ENCODE measurements around the gene MYO9B. TPM values are rescaled to one million over a fixed set of nuclear protein-coding genes. Genes with fewer than 3 reads are reported as not detected.

Gene MYO9B
- total and polyA plus RNA-seq, 9 of the 15 experiments (the other 6 are each of a cell fraction or from before 2014, with no cell fraction given) = 2.4 to 77.6 (median 23.0) TPM

- 0% methylated on average over 7 of the region's 7 CpGs for WGBS (ENCODE audit: insufficient coverage, low coverage, missing lambda C conversion rate)
- DNase-seq (ENCODE audit: extremely low read depth in 1 of 4, low spot score in 3 of 4) (no peak), FAIRE-seq (no peak), ATAC-seq (no peak)
- Histone ChIP-seq H3K27me3 (ENCODE audit: control insufficient read depth in 2 of 2, insufficient read depth in 2 of 2, low read length in 2 of 2) (peaks cover 22 to 41% of the 10 kb centered on the region in 2 experiments; a peak in 4 of 5 replicates), H3K36me3 (ENCODE audit: control insufficient read depth, insufficient read depth, low read length) (no peaks in the 10 kb centered on the region), H4K20me1 (replicated peaks; ENCODE audit: control insufficient read depth, insufficient read depth, low read length) (no peaks in the 10 kb centered on the region; the same call in 1 of the 2 replicates), H3K9me3 (replicated peaks; ENCODE audit: control insufficient read depth, insufficient read depth, low read depth, low read length) (no peaks in the 10 kb centered on the region), H3K4me3 (no peak overlapping the region), H3K27ac (ENCODE audit: extremely low read depth, low read depth, low read length) (no peak overlapping the region), H3K4me1 (replicated peaks in 1 of 2; ENCODE audit: control insufficient read depth in 2 of 2, insufficient read depth in 2 of 2, low read length in 2 of 2) (peaks cover 0 to 3% of the 10 kb centered on the region in 2 experiments; a peak in 2 of 5 replicates), H2AFZ (ENCODE audit: low read depth, low read length) (no peak overlapping the region), H3K9ac (ENCODE audit: insufficient read depth in 1 of 2, low read depth in 2 of 2, low read length in 2 of 2) (no peak overlapping the region), H3K9me1 (ENCODE audit: control insufficient read depth, insufficient read depth, low read length) (no peaks in the 10 kb centered on the region), H3K79me2 (ENCODE audit: control insufficient read depth, insufficient read depth, low read length) (no peaks in the 10 kb centered on the region), H3K4me2 (ENCODE audit: insufficient read depth, low read length) (no peak overlapping the region)
- in situ Hi-C loops (cut with MboI) = no loop called here
- no TSS peak for BruUV-seq (replicated peaks)
- ChIA-PET CTCF (ENCODE audit: low intra/inter-chr PET ratio) (no interaction called here), POLR2A (no interaction called here)
- intact Hi-C loops (cut with micrococcal nuclease) = no loop called here
- TF ChIP-seq EZH2 (IDR thresholded peaks at IDR 0.05; ENCODE audit: borderline replicate concordance, low read depth, low read length) (no peak), STAT5B (CRISPR knock-in tag; IDR thresholded peaks at IDR 0.05) (no peak), NFYB (IDR thresholded peaks at IDR 0.05; ENCODE audit: extremely low read depth, insufficient read length) (no peak), DMBX1 (CRISPR knock-in tag; IDR thresholded peaks at IDR 0.05; ENCODE audit: borderline replicate concordance) (no peak), ZFX (CRISPR knock-in tag; IDR thresholded peaks at IDR 0.05) (no peak), NFATC3 (IDR thresholded peaks at IDR 0.05) (no peak), CBFA2T2 (conservative IDR thresholded peaks at IDR 0.05) (no peak), ATF1 (CRISPR knock-in tag; IDR thresholded peaks at IDR 0.05) (no peak), ATF1 (tag; IDR thresholded peaks at IDR 0.05) (no peak), MCM7 (IDR thresholded peaks at IDR 0.05) (no peak), ZNF764 (CRISPR knock-in tag; IDR thresholded peaks at IDR 0.05; ENCODE audit: low read depth) (no peak), TEAD4 (IDR thresholded peaks at IDR 0.05; ENCODE audit: low read length) (no peak), TEAD4 (CRISPR knock-in tag; IDR thresholded peaks at IDR 0.05; ENCODE audit: borderline replicate concordance) (no peak), EWSR1 (IDR thresholded peaks at IDR 0.05; ENCODE audit: borderline replicate concordance, low read depth, partially characterized antibody) (no peak), TBL1XR1 (IDR thresholded peaks at IDR 0.05; ENCODE audit: low read length in 2 of 2) (no peak), ATF6 (CRISPR knock-in tag; IDR thresholded peaks at IDR 0.05) (no peak)
Observed at GRCh38 chr19:17027535-17027975, 48.0 kb upstream of the MYO9B start.
